Adipose tissue (tissue), 3 donors: ENCODE results near the gene WNT2. TPM values are rescaled to one million over a fixed set of nuclear protein-coding genes. Genes with fewer than 3 reads are reported as not detected.

ENCODE experiments used
- H3K27ac ChIP-seq: one replicate; pipeline ENCODE4 v1.5.1; 2013; ENCODE audit warnings: low read depth, low read length
- WGBS, 3 donors: extraction: QIAGEN DNeasy Blood & Tissue Kit; methylation state at CpG; one replicate each; pipeline ENCODE4 v1.1.7; 2013; 5-methylcytosine and 5-hydroxymethylcytosine counted together
- polyA plus RNA-seq, 3 donors: library from polyadenylated mRNA; stranded (reverse); fragments of 200-250 nt; gene quantifications; one replicate each; pipeline ENCODE4 v1.2.3, GENCODE V29; 2013
- donor health status: healthy with polysubstance abuse.
- donor health status: Bipolar disorder and iron deficiency.
- donor health status: healthy.

Gene WNT2
- polyA plus RNA-seq, 3 donors, result 0.13 to 1.0 (median 0.25) TPM

- 92 to 96% (median 93%) methylated on average over 3 of the region's 3 CpGs for WGBS, 3 donors
- H3K27ac ChIP-seq, result no peak overlapping the region
Measured at GRCh38 chr7:117231047-117231359, 91.9 kb downstream of the WNT2 start.

GRCh38 chr7:117230276-117231046 lies 92.4 kb downstream of the WNT2 start:
- WGBS, 3 donors, result 91 to 96% (median 92%) methylated on average over 4 of the region's 4 CpGs
- no peak overlapping the region for H3K27ac ChIP-seq

GRCh38 chr7:117229350-117229749 lies 93.5 kb downstream of the WNT2 start:
- WGBS, 3 donors, result 78 to 95% (median 91%) methylated on average over 3 of the region's 3 CpGs
- H3K27ac ChIP-seq, result no peak overlapping the region

- 55 to 93% (median 75%) methylated on average over 4 of the region's 4 CpGs for WGBS, 3 donors
- H3K27ac ChIP-seq, result no peak overlapping the region
Measured at GRCh38 chr7:117227091-117227490, 95.8 kb downstream of the WNT2 start.

GRCh38 chr7:117225536-117225935 lies 97.3 kb downstream of the WNT2 start:
- no peak overlapping the region for H3K27ac ChIP-seq
- 80 to 85% (median 83%) methylated on average over 6 of the region's 6 CpGs for WGBS, 3 donors

Other genes starting within 250 kb of the WNT2 start
- gene ASZ1, start 104.4 kb upstream of the WNT2 start, polyA plus RNA-seq, result not detected
- gene CFTR, start 157.0 kb upstream of the WNT2 start, polyA plus RNA-seq, result 10 to 100 TPM in 1 of 3 donors, under 1 TPM in 1, not detected in 1; 0.22 to 93.6 TPM